ENCODE measurements around the gene KRT72.

The KRT72 gene

GRCh38 chr12:52575948-52576347 is 25.3 kb downstream of the KRT72 start:
- DNase-seq: no peak

DNA sequence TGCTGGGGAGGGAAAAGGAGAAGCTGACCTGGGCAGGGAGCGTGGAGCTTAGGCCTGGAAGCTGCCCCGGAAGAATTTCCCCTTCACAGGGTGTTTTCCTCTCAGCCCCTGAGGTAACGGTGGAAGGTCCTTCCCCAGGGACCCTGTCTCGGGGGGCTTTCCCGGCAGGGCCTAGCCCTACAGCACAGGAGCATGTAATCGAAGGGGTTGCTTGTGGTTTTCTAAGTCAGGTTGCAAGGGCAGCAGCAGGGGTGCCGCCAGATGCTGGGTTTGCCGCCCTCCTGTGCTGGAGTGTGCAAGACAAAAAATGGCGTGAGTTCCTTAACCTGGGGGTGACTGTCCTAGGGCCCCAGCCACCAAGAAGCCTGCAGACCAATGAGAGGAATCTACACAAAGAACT is 26.0 kb downstream of the KRT72 start:
- no peak for DNase-seq

DNA sequence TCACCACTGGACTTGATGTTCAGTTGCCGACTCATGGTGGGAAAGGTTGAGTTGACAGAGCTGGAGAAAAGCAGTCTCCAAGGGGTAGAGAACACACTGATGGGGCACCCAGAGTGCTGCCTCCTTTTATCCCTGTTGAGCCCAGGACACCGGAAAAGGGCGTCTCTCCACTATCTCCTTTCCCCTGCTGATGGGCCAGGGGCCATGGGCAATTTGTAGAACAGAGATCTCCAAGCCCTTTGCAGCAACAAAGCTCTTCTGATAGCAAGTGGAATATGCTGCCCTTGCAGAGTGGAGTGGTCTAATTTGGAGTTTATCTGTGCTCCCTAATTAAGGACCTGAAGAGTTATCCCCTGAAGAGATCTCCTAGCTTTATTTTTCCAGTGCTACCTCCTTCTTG is 27.5 kb downstream of the KRT72 start, which contains the start of gene KRT74:
Gene KRT74 (minus strand): TSS at position 101 of the 400 bp plus-strand sequence. CDS start 66 bp downstream, at position 35.
- no peak for DNase-seq

- DNase-seq: no peak
Observed at GRCh38 chr12:52573306-52573705, 28.0 kb downstream of the KRT72 start.

DNA sequence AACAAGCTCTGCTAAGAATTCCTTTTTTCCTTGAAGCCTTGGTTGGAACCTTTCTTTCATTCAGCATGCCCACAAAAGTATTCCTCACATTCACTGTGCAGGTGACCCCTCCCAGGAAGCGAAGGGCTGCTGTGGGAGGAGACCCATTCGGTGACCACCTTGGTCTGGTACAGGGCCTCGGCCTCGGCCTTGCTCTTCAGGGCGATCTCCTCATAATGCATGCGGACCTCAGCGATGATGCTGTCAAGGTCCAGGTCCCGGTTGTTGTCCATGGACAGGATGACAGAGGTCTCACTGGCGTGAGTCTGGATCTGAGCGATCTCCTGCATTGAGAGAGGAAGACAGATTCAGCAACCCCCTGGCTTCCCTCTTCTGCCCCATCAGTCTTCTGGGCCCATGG is 30.8 kb downstream of the KRT72 start:
- no peak for DNase-seq

DNA sequence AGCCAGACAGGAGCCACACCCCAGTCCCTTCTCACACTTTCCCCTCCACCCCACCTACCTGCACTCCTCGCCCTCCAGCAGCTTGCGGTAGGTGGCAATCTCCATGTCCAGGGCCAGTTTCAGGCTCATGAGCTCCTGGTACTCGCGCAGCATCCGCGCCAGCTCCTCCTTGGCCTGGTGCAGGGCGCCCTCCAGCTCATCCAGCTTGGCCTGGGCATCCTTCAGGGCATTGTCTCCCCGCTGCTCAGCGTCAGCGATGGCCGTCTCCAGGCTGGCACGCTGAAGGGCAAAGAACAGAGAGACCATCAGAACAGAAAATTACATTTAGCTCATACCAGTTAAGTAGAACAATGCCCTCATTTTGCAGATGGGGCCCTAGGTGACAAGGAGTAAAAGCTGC is 33.2 kb downstream of the KRT72 start:
- DNase-seq: no peak

DNA sequence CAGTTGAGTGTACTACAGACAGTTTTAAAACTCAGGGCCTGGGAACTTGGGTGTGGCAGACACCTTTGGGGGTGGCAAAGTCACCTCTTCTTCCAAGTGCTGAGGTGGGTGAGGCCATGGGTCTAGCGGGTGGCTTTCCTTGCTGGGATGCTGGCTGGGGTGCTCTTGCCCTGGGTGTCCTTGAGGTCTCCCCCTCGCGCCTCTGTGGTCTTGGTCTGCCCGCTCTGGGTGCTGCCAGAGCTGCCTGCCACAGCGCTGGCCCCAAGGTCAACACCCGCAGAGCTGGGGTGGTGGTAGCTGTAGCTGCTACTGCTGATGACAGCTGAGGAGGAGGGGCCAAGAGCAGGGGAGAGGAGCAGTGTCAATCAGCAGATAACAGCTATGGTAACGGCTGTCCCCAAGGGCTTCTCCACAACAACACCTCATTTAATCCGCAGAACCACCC is 34.4 kb downstream of the KRT72 start:
- no peak for DNase-seq

DNA sequence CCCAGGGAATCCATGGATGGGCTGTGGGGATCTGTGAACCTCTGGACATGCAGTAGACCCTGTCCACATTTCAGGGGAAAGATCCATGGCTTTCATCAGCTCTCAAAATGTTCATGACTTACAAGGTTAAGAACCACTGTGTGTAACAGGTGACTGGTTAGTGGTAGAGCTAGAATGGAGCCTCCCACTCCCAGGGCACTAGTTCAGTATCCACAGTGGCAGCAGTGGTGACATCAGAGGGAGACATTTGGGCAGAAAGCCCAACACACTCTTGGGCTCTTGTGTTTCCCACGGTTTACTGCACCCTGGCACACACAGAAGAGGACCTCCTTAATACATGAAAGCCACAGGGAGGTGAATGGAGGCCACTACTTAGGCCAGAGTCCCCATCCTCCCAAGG is 36.7 kb downstream of the KRT72 start:
- no peak for DNase-seq

DNA sequence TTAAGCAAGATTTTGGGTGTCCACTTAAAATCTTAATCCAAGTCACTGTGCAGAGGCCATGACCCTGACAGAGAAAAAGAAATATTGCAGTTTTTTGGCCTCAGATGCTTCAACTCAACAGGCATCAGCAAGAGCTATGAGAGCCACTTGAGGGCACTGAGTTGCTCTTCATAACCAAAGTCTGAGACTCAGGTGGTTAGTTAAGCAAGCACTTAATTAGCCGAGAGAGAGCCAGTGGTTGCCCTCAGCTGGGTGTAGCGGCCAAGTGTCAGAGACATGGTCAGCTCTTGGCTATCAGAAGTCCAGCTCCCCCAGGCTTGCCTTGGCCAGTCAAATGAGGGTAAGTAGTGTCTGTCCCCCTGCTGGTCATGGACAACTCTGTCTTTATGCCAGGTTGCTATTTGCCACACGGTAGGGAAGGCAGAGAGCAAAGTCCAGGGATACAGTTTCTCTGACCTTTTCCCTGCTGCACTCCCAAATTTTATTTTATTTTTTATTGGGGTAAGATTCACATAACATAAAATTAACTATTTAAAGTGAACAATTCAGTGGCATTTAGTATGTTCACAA is 39.3 kb downstream of the KRT72 start:
- no peak for DNase-seq

GRCh38 chr12:52559979-52560378 is 41.3 kb downstream of the KRT72 start:
- no peak for DNase-seq

- no peak for DNase-seq
Observed at GRCh38 chr12:52558781-52559445, 42.4 kb downstream of the KRT72 start.

DNA sequence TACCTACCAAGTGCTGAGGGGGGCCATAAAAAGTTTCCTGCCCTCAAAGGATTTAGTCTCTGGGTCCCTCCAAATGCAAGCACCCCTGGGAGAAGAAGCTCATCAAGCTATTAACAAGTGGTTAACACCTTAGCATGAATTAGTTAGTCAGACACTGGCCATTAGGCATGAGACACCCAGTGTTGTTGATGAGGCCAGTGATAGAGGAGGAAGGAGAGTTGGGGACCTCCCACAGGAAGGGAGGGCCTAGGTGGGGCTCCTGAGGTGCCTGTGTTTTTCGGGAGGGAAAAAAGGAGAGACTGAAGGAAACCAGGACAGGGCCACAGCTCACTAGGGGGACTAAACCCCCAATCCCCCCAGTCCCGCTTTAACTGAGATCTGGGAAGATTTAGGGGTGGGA is 43.8 kb downstream of the KRT72 start:
- DNase-seq: no peak

DNA sequence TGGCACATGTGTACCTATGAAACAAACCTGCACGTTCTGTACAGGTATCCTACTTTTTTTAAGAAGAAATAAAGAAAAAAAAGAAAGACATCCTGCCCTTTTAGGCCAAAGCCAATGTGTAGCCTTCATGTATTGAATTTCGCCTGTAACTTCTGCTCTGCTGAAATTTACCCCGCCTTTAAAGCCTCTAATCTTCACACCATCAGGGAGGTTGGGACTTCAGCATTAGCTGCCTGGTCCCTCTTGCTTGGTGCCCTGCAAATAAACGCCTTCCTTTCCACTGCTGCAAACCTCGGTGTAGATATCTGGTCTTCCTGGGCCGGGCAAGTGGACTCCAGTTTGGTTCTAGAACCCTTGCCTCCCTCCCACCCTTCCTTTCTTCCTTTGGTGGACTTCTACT is 45.7 kb downstream of the KRT72 start:
- no peak for DNase-seq

DNA sequence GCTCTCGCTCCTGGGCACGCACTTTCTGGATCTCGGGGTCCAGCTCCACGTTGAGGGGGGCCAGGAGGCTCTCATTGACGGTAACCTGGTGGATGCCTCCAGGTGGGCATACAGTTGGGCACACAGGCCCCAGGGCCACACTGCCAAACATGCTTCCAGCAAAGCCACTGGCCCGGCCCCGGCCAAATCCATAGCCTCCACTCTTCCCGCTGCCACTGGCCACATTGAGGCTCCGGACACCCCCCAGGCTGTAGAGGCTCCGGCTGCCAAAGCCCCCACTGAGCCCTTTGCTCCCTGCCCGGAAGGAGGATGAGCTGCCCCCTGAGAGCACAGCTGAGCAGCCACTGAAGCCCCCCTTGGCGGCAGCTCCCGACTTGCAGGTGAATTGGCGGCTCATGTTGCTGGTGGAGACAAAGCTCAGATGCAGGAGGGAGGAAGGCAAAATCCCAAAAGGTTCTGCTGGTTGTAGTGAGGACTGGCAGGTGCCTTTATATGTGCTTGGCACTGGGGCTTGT is 48.5 kb downstream of the KRT72 start, which contains the start of gene KRT71:
Gene KRT71 (minus strand): TSS at position 465 of the 515 bp plus-strand sequence. CDS start 68 bp downstream, at position 397.
- DNase-seq: no peak

GRCh38 chr12:52552055-52552454 is 49.2 kb downstream of the KRT72 start:
- no peak for DNase-seq

- DNase-seq: no peak
Observed at GRCh38 chr12:52551216-52551865, 49.9 kb downstream of the KRT72 start.

- DNase-seq: no peak
Observed at GRCh38 chr12:52546126-52546525, 55.1 kb downstream of the KRT72 start.

DNA sequence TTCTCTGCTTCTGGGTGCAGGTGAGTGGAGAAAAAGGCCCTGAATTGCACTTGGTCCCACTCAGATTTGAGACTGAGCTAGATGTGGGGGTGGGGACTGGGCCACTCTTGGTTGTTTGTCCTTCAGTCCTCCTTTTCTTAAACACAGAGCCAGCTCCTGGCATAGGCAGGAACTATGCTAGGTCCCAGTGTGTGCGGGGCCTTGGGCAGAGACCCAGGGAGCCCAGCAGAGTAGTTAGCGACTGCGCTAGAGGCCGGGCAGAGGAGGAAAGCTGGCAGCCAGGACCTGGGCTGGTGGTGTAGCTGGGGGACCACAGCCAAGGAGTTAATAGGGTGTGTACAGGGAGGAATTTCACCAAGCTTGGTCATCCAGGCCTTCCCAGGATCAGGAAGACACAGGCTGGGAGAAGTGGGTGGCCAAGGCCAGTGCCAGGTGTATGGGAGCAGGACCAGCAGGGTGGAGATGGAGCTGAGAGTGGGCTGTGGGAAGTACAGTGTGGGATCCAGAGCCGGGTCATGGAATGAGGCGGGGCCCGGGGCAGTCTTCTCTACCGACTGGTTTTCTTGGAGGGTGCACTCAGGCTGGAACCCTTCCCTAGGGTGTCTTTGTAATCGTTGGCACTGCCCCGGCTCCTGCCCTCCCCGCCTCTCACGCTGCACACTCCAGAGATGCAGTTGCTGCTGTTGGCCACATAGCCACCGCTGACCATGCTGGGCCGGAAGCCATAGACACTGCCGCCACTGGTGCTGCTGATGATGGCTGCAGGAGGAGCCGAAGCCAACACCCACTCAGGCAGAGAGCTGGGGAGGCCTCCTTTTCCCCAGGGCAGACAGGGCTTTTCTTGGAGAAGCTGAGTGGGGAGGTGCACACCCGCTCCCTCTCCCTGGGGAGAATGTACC is 57.0 kb downstream of the KRT72 start:
- DNase-seq: no peak

DNA sequence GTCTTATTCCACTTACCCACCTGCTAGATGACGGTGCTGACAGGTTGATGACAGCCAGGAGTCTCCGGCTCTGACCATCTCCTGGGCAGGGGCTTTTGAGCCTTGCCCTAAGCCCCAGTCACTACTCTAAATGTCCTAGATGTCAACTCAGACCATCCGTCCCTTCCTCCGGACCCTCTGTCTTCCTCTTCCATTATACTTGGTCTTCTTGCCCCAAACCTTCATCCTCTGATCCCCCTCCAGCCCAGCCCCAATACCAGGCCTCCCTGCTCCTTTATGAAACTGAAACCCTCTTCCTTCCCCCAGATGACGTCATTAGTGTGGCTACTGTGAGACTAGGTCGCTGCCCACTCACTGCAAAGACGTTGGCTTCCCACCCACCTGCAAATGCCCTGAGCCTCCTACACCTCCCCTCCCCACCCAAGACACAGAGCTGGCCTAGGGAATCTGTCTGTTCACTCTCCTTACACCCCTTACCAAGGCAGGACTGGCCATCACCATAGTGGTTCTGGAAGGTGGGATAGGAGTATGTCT is 58.4 kb downstream of the KRT72 start:
- no peak for DNase-seq

GRCh38 chr12:52542157-52542556 is 59.1 kb downstream of the KRT72 start:
- no peak for DNase-seq

- no peak for DNase-seq
Observed at GRCh38 chr12:52541709-52542108, 59.6 kb downstream of the KRT72 start.

DNA sequence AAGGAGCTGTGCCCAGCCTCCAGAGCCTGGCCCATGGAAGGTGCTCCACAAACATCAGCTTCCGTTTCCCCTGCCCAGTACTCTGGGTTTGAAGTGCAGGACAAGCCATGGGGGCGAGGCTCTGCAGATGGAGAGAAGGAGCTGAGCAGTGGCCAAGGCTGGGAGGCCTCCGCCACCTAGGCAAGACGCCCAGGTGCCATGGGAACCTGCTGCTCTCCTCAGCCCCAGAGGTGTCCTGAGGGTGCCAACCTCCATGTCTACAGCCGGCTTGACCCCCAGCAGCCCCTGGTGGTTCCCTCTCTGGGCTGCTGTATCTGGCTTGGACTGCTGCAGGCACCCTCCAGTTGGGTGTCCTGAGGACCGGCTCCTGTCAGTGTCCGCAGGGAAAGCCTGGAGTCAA is 60.7 kb downstream of the KRT72 start:
- no peak for DNase-seq

GRCh38 chr12:52539821-52540173 is 61.5 kb downstream of the KRT72 start:
- no peak for DNase-seq
